ENCODE measurements around the gene UTS2R. TPM values are rescaled to one million over a fixed set of nuclear protein-coding genes. Genes with fewer than 3 reads are reported as not detected.
A peak's percentile ranks its signal among the peaks of the same experiment; 100 is the strongest.
"Not testable (repeated sequence)": the region's sequence is repeated elsewhere in the genome, so short reads cannot be mapped to it uniquely, and the experiment has no call there.

The UTS2R gene
- total RNA-seq, 1 donor from 2014 or later: not detected

- DNase-seq: no peak
Measured at GRCh38 chr17:82334204-82334621, 37.4 kb upstream of the UTS2R start.

GRCh38 chr17:82334622-82335394, 36.8 kb upstream of the UTS2R start:
- no peak for DNase-seq

- DNase-seq: peak; percentile 16
Measured at GRCh38 chr17:82338858-82339633, 32.5 kb upstream of the UTS2R start.

- DNase-seq: no peak
Measured at GRCh38 chr17:82339634-82340580, 31.7 kb upstream of the UTS2R start.

GRCh38 chr17:82342361-82343079, 29.0 kb upstream of the UTS2R start:
- no peak for DNase-seq

GRCh38 chr17:82343560-82343959, 28.0 kb upstream of the UTS2R start:
- DNase-seq: no peak

- no peak for DNase-seq
Measured at GRCh38 chr17:82344175-82344907, 27.2 kb upstream of the UTS2R start.

GRCh38 chr17:82345151-82345976, 26.2 kb upstream of the UTS2R start:
- no peak for DNase-seq

- DNase-seq: no peak
Measured at GRCh38 chr17:82346342-82347300, 24.9 kb upstream of the UTS2R start.

GRCh38 chr17:82347994-82348393, 23.6 kb upstream of the UTS2R start:
- not testable (repeated sequence) for DNase-seq

GRCh38 chr17:82348434-82348833, 23.1 kb upstream of the UTS2R start:
- DNase-seq: no peak

- no peak for DNase-seq
Measured at GRCh38 chr17:82348866-82349265, 22.7 kb upstream of the UTS2R start.

GRCh38 chr17:82349287-82349701, 22.3 kb upstream of the UTS2R start:
- DNase-seq: no peak

GRCh38 chr17:82350182-82351030, 21.2 kb upstream of the UTS2R start:
- no peak for DNase-seq

- DNase-seq: no peak
Measured at GRCh38 chr17:82351254-82351712, 20.3 kb upstream of the UTS2R start.

- peak; percentile 64 for DNase-seq
Measured at GRCh38 chr17:82351713-82352488, 19.7 kb upstream of the UTS2R start.

- no peak for DNase-seq
Measured at GRCh38 chr17:82353484-82353883, 18.1 kb upstream of the UTS2R start.
